HG02798 (cell line): Measurements from ENCODE around the gene G6PC3.
"Not testable (repeated sequence)": the region's sequence is repeated elsewhere in the genome, so short reads cannot be mapped to it uniquely, and the experiment has no call there.

Source experiments
- ATAC-seq: cut with Tn5 transposase; IDR thresholded peaks from one replicate; pipeline ENCODE4 v1.9.1; 2021; ENCODE audit warnings: mild to moderate bottlenecking; ENCODE audit not compliant: unreplicated experiment, poor library complexity

The G6PC3 gene

GRCh38 chr17:44081681-44082080 is 11.1 kb downstream of the G6PC3 start:
- ATAC-seq = no peak

GRCh38 chr17:44082256-44082927 is 11.9 kb downstream of the G6PC3 start:
- no peak for ATAC-seq

GRCh38 chr17:44083250-44083849 is 12.8 kb downstream of the G6PC3 start:
- no peak for ATAC-seq

GRCh38 chr17:44084131-44084538 is 13.6 kb downstream of the G6PC3 start:
- no peak for ATAC-seq

- ATAC-seq = no peak
These were observed 14.4 kb downstream of the G6PC3 start for GRCh38 chr17:44084921-44085320.

GRCh38 chr17:44085908-44086307 is 15.4 kb downstream of the G6PC3 start:
- ATAC-seq = no peak

- no peak for ATAC-seq
These were observed 16.1 kb downstream of the G6PC3 start for GRCh38 chr17:44086364-44087311.

GRCh38 chr17:44087319-44087718 is 16.8 kb downstream of the G6PC3 start:
- no peak for ATAC-seq

- no peak for ATAC-seq
These were observed 17.7 kb downstream of the G6PC3 start for GRCh38 chr17:44088254-44088653.

GRCh38 chr17:44091200-44091997 is 20.9 kb downstream of the G6PC3 start:
- ATAC-seq = no peak

- no peak for ATAC-seq
These were observed 21.5 kb downstream of the G6PC3 start for GRCh38 chr17:44092051-44092450.

GRCh38 chr17:44093231-44093900 is 22.8 kb downstream of the G6PC3 start:
- ATAC-seq = no peak

- no peak for ATAC-seq
These were observed 24.3 kb downstream of the G6PC3 start for GRCh38 chr17:44094701-44095387.

- no peak for ATAC-seq
These were observed 24.8 kb downstream of the G6PC3 start for GRCh38 chr17:44095388-44095646.

- no peak for ATAC-seq
These were observed 25.3 kb downstream of the G6PC3 start for GRCh38 chr17:44095647-44096496.

- ATAC-seq = no peak
These were observed 26.8 kb downstream of the G6PC3 start for GRCh38 chr17:44097110-44097958.

GRCh38 chr17:44101858-44102257 is 31.3 kb downstream of the G6PC3 start:
- ATAC-seq = not testable (repeated sequence)
